ENCODE results near the gene KIF27.

The KIF27 gene

DNA sequence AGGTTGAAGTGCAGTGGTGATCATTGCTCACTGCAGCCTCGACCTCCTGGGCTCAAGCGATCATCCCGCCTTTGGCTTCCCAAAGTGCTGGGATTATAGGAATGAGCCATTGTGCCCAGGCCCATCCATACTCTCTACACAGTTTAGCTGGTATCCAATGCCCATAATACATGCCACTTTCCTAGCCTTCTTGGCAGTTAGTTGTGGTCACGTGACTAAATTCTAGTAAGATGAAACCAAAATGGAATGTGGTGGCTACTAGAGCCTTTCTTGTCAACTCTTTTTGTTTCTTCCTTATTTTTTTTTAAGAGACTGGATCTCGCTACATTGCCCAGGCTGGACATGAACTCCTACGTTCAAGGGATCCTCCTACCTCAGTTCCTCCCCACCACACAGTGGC lies 15.3 kb upstream of the KIF27 start:
- Histone ChIP-seq H3K36me3 (peaks cover 11 to 31% (median 20%) of the 10 kb centered on the region in 3 donors), H3K4me3 (no peak overlapping the region), H3K27ac (no peak overlapping the region), H3K9me3 (no peaks in the 10 kb centered on the region), H3K27me3 (no peaks in the 10 kb centered on the region), H3K4me1 (no peaks in the 10 kb centered on the region)
- TF ChIP-seq, protein P1, sequence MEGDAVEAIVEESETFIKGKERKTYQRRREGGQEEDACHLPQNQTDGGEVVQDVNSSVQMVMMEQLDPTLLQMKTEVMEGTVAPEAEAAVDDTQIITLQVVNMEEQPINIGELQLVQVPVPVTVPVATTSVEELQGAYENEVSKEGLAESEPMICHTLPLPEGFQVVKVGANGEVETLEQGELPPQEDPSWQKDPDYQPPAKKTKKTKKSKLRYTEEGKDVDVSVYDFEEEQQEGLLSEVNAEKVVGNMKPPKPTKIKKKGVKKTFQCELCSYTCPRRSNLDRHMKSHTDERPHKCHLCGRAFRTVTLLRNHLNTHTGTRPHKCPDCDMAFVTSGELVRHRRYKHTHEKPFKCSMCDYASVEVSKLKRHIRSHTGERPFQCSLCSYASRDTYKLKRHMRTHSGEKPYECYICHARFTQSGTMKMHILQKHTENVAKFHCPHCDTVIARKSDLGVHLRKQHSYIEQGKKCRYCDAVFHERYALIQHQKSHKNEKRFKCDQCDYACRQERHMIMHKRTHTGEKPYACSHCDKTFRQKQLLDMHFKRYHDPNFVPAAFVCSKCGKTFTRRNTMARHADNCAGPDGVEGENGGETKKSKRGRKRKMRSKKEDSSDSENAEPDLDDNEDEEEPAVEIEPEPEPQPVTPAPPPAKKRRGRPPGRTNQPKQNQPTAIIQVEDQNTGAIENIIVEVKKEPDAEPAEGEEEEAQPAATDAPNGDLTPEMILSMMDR (IDR thresholded peaks at IDR 0.05) = no peak
- DNase-seq = no peak
- intact Hi-C loops (cut with DNase I; ENCODE audit: low total_unique reads) = no loop called here

DNA sequence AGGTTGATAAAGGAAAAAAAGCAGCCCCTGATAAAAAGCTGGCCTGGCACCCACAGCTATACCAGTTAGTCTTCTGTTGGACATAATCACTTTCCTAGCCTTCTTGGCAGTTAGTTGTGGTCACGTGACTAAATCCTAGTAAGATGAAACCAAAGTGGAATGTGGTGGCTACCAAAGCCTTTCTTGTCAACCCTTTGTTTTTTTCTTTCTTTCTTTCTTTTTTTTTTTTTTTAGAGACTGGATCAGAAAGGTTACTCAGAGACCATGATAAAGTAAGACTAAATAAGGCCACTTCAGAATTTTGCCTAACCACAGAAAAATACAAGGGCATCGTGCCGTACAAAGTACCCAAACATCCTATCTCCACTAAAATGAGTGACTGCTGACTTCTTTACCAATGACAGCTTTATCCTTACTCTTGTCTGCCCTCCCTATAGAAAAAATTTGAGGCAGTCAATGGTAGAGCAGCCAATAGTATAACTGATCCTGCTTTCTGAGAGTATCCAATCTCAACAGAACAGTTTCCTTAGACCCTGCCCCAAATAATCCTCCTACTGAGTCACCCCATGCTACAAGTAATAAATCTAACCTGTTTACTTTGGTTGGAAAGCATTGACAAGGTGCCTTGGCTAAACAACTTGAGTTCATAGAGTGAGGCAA lies 14.2 kb upstream of the KIF27 start:
- H3K36me3 ChIP-seq = peaks cover 11 to 20% (median 15%) of the 10 kb centered on the region in 3 donors
- TF ChIP-seq, protein P1 (IDR thresholded peaks at IDR 0.05) = no peak
- H3K9me3 ChIP-seq = no peaks in the 10 kb centered on the region
- H3K27ac ChIP-seq = no peak overlapping the region
- no peak for DNase-seq
- intact Hi-C loops (cut with DNase I; ENCODE audit: low total_unique reads) = no loop called here
- no peaks in the 10 kb centered on the region for H3K4me1 ChIP-seq
- H3K4me3 ChIP-seq = no peak overlapping the region
- H3K27me3 ChIP-seq = no peaks in the 10 kb centered on the region

DNA sequence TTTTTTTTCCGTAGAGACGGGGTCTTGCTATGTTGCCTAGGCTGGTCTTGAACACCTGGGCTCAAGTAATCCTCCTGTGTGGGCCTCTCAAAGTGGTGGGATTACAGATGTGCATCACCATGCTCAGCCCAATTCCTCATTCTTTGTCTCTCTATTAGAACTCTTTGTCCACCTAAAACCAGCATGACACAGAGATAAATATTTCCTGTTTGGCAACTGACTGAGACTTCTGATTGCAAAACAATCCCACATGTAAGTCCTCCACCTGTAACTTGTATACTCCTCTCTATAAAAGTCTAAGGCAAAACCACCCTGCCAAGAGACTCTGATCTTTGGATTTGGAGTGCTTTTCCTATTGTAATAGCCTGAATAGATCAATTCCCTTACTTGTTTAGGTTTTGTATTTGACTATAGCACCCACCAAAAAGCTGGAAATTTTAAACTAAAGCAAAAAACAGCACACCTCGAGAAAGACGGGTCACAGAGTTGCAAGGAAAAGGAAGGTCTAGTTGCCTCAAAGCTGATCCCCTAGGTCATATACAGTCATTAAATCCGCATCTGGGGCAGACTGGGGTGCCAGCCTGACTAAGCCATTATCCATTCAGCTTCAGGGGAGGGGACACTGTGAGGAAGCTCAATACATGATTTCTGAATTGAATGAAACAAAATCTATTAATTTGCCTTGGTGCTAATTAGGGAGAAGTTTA lies 13.5 kb upstream of the KIF27 start:
- Histone ChIP-seq H3K4me3 (no peak overlapping the region), H3K27ac (no peak overlapping the region)
- TF ChIP-seq, protein P1 (IDR thresholded peaks at IDR 0.05) = no peak

DNA sequence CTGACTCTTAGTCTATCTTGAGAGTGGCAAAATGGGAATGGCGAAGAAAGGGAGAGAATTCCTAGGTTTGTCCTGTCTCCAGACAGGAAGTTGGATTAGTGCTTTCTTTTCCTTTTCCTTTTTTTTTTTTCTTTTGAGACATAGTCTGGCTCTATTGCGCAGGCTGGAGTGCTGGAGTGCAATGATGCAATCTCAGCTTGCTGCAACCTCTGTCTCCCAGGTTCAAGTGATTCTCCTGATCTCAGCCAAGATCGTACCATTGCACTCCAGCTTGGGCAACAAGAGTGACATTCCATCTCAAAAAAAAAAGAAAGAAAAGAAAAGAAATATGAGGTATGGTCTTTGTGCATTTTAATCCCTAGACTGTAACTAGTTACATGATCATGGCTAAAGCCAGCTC lies 12.6 kb upstream of the KIF27 start:
- Histone ChIP-seq H3K4me3 (no peak overlapping the region), H3K9me3 (no peaks in the 10 kb centered on the region), H3K27me3 (no peaks in the 10 kb centered on the region), H3K36me3 (peaks cover 3 to 4% (median 4%) of the 10 kb centered on the region in 3 donors), H3K4me1 (no peaks in the 10 kb centered on the region), H3K27ac (no peak overlapping the region)
- intact Hi-C loops (cut with DNase I; ENCODE audit: low total_unique reads) = no loop called here
- TF ChIP-seq, protein P1 (IDR thresholded peaks at IDR 0.05) = no peak
- no peak for DNase-seq

More for the DNA sequence above, 13.5 kb upstream of the KIF27 start:
- Histone ChIP-seq H3K36me3 (peaks cover 11 to 13% (median 13%) of the 10 kb centered on the region in 3 donors), H3K4me1 (no peaks in the 10 kb centered on the region), H3K27me3 (no peaks in the 10 kb centered on the region), H3K9me3 (no peaks in the 10 kb centered on the region)
- intact Hi-C loops (cut with DNase I; ENCODE audit: low total_unique reads) = no loop called here
- no peak for DNase-seq

DNA sequence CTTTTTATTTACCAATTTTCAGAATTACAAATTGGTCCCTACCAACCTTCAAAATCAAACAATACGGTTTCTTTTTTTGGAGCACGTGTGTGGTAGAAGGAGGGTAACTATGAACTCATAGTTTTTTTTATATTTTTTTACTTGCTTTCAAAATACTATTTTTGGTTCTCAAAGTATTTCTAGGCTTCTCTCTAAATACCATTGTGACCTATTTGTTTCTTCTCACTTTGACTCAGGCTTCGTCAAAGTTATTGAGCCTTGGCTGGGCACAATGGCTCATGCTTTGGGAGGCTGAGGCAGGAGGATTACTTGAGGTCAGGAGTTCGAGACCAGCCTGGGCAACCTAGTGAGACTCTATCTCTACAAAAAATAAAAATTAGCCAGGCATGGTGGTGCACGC lies 11.6 kb upstream of the KIF27 start:
- Histone ChIP-seq H3K36me3 (no peaks in the 10 kb centered on the region), H3K4me1 (no peaks in the 10 kb centered on the region), H3K9me3 (no peaks in the 10 kb centered on the region), H3K27ac (no peak overlapping the region), H3K27me3 (no peaks in the 10 kb centered on the region), H3K4me3 (no peak overlapping the region)
- intact Hi-C loops (cut with DNase I; ENCODE audit: low total_unique reads) = no loop called here
- no peak for DNase-seq
- TF ChIP-seq, protein P1 (IDR thresholded peaks at IDR 0.05) = no peak

Data from tibial artery (tissue), 4 donors.